ENCODE measurements around the gene ICA1.
A peak's percentile ranks its signal among the peaks of the same experiment; 100 is the strongest.
"Not testable (repeated sequence)": the region's sequence is repeated elsewhere in the genome, so short reads cannot be mapped to it uniquely, and the experiment has no call there.

Gene ICA1

DNA sequence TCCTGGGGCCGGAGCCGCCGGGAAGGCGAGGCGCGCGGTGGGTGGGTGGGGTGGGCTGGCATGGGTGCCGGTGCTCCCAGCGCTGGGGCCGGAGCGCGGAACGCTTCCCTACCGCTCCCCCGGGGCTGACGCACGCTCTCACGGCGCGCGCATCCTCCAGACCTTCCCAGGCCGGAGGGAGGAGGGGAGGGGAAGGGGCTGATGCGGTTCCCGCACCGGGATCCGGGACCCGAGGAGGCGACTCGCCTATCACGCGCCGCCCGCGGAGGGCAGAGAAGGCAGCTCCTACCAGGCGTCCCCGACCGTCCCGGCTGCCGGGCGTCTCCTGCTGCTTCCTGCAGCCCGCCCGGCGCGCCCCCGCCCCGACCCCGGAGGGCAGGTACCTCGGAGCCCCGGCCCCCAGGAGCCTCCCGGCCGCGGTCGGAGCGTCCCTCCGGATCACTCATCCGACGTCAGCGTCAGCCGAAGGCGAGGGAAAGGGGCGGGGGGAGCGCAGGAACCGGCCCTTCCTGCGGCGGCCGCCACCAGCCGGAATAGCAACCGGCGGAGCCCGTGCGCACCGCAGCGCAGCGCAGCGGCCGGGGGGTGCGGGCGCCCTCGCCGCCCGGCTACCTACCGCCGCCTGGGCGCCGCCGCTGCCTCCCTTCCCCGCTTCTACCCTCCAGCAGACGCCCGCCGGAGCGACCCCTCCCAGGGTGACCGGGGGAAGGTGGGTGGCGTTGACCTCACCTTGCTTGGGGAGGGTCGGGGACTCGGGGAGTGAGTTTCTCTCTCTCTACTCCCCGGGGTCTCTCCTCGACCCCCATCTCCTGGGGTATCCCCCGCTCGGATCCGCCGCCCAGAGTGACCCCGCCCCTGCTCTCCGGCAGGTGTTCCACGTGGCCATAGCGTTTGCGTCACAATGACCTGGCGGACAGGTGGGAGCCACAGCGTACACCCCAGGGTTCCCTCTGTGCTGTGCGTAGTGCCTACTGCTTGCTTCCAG, at the start of gene ICA1:
Gene ICA1, minus strand, starts transcription at position 457 of the 985 bp plus-strand sequence. CDS start 26,241 bp downstream, outside the sequence.
- peak; percentile 91 for DNase-seq

DNA sequence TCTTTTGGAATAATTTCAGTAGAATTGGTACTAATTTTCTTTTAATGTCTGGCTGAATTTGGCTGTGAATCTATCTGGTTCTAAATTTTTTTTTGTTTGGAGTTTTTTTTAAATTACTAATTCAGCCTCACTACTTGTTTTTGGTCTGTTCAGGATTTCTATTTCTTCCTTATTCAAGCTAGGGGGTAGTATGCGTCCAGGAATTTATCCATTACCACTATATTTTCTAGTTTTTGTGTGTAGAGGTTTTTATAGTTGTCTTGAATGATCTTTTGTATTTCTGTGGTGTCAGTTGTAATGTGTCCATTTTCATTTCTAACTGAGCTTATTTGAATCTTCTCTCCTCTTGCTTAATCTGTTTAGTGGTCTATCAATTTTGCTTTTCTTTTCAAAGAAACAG, 48.9 kb upstream of the ICA1 start:
- DNase-seq = no peak

DNA sequence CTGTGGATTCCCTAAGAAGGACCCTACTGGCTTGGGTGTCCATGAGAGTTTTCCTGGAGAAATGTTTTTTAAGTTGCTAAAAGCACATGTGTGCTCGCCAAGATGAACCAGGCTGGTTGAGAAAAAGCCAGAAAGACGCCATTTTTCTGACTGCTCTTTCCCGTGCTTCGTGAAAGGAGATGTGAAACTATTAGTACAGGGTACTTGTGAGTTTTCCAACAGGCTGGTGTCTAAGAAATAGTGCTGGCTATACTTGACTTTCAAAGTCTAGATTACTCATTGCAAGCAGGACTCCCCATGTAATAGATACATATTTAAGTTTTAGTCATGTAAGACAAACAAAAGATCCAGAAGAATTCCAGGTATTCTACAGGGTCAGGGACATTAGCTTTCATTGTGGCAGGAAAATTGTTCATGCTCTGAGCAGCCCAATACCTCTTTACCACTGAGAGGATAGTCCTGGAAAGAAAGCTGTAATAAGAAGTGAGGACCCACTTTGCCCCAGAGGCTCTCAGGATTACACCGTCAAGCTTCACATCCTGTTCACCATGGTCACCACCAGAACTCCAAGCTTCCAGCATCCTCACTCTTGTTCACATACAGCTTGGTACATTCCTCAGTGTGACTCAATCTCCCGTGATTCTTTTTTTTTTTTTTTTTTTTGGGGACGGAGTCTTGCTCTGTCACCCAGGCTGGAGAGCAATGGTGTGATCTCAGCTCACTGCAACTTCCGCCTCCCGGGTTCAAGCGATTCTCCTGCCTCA, 43.8 kb upstream of the ICA1 start:
- DNase-seq = no peak

DNA sequence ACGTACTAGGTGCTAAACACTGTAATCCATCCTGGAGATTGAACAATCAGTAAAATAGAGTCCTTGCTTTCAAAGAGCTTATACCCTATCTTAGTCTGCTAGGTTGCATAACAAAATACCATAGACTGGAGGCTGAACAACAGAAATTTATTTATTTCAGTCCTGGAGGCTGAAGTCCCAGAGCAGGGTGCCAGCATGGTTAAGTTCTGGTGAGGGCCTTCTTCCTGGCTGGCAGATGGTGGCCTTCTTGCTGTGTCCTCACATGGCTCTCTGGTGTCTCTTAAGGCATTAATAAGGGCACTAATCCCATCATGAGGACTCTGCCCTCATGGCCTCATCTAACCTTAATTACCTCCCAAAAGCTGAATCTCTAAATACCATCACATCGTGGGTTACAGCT, 43.1 kb upstream of the ICA1 start:
- DNase-seq = no peak

DNA sequence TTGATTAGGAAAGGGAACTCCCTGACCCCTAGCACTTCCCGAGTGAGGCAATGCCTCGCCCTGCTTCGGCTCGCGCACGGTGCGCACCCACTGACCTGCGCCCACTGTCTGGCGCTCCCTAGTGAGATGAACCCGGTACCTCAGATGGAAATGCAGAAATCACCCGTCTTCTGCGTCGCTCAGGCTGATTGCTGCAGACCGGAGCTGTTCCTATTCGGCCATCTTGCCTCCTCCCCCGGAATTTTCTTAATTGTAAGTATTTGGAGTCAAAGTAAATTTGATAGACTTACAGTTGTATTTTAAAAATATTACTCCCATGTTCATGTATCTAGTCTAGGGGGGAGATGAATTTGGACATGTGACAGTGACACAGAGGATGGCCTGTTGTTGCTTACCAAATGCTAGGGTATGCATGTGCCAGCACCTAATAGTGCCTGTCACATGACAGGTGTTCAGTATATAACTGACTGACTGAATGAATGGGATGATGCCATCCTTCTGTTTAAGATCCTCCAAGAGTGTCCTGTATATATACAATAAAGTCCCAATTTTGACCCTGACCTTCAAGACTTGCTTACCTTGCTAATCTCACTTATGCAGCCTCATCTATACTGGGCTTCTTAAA, 42.0 kb upstream of the ICA1 start:
- peak; percentile 60 for DNase-seq

DNA sequence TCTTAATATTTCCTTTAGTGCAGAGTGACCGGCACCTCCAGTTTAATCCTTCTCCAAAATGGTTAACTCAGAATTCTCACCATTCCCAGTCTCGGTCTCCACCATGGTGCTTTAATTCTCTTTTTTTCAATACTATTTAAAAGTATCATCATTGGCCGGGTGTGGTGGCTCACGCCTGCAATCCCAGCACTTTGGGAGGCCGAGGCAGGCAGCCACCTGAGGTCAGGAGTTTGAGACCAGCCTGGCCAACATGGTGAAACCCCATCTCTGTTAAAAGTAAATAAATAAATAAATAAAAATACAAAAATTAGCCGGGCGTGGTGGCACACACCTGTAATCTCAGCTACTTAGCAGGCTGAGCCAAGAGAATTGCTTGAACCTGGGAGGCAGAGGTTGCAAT, 35.1 kb upstream of the ICA1 start:
- DNase-seq = not testable (repeated sequence)

DNA sequence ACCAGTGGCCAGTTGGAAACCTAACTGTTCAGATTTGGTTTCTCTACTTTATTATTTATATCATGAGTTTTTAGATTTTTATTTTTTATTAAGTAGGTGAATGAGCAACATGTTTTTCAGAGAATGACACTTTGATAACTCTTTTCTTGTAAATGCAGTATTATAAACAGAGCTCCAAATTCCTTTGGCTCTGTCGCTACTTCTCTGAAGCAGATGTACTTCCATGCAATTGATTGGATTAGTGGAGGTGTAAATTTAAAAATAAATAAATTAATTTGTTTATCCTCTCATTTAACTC, 34.3 kb upstream of the ICA1 start:
- no peak for DNase-seq

DNA sequence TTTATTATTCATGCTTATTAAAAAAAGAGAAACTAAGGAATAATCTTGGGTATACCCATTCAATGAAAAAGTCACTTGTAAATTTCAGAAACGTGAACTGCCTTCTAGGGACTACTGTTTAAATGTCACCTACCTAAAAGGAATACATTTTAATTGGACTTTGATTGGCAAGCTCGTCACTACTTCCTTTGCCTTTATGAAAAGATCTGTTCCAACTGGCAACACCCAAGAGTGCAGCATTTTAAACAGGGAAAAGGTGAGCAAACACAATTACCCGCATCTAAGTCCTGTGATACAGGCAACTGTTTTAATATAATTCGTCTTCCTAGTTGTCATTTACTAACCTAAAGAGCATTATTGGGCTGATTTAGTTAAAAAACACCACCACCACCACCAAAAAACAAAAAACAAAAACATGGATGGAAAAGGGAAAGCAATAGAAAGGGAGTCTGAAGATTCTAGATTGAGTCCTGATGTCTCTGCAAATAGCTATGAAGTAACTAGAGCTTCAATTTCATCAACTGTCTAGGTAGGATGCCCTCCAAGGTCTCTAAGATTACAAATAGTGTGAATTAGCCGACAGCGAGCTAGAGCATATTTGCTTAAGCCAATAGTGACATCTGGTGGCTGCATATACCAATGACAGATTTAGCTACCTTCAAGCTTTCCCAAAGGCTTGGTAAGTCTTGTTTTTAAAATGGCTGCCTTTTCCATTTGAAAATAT, 33.8 kb upstream of the ICA1 start:
- DNase-seq = peak; percentile 93

DNA sequence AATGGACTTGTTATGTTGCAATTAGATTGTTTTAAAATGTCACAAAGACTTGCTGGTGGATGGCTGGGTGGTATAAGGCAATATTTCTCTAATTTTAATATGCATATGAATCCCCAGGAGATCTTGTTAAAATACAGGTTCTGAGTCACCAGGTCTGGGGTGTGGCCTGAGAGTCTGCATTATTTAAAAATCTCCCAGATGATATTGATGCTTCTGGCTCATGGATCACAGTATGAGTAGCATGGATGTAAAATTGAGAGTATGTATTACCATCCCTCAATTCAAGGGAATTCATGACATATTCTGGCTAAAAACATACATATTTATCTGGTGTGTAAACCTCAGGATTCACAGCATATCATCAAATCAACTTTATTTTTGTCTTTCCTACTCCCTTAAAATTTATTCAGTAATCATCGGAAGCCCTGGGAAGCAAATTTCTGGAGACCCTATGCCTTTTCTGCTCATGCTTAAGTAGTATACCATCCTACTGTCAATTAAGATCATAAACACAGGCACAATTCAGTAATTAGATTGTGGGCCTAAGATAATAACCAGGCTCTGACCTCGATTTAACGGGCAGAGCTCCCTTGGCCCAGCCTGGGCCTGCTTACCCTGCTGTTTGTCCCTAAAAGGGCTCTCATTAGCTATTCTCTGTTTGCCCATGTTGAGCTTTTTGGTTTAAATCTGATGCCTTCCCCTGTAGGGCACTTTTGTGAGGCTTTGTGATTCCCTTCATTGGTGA, 29.6 kb upstream of the ICA1 start:
- no peak for DNase-seq

DNA sequence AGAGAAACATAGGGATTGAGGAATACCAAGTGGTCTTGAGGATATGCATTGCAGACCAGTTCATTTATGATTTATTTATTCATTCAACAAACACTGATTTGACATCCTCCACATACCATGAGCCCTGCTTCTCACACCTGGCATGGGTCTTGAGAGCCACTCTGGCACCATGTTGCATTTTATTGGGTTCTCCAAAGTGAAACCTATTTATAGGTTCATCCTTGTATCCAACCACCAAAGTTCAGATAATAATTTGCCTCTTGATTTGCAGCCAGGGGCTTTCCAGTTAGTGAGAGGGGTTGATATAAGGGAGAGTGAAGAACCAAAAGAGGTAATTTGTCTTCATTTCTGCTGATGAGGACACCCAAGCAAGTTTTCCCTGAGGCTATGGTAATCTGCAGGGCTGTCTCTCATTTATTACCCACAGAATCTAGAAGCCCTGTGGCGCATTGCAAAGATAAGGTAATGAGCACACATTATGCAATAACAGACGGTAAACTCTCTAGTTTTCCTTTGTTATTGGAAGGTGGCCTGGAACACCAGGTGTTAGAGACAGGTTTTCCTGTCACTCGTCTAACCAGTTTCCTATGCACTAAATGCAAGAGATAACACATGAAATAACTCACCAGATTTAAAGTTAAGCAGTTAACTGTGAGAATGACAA, 28.8 kb upstream of the ICA1 start:
- peak; percentile 91 for DNase-seq

DNA sequence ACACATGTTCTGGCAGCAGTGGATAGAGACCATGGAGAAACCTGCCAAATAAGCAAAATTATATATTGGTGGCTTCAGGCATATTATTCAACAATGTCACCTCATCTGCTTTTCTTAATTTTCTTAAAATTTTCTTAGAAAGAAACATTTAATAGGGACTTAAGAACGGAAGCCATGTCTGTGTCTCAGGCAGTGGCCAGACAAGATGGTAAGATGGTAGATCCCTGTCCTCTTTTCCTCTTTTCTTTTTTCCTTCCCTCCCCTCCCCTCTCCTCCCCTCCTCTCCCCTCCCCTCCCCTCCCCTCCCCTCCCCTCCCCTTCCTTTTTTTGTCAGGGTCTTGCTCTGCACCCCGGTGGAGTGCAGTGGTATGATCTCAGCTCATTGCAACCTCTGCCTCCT, 24.2 kb upstream of the ICA1 start:
- no peak for DNase-seq

DNA sequence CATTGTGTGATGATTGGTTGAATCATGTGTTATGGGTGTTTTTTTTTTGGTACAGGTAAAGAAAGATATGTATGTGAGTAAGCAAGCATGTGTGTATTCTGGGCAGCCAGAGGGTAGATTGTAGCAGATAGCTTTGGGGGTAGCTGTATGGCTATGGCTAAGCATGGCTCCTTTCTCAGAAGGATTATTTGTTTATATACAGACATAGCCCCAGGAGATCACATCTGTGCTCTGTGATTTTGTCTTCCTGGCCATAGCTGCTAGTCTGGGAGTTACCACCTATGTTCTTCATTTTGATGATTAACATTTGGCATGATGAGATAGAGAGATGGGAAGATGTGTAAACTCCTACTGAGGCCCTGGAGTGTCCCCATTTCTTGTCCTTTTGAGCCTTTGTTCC, 23.2 kb upstream of the ICA1 start:
- DNase-seq = no peak

DNA sequence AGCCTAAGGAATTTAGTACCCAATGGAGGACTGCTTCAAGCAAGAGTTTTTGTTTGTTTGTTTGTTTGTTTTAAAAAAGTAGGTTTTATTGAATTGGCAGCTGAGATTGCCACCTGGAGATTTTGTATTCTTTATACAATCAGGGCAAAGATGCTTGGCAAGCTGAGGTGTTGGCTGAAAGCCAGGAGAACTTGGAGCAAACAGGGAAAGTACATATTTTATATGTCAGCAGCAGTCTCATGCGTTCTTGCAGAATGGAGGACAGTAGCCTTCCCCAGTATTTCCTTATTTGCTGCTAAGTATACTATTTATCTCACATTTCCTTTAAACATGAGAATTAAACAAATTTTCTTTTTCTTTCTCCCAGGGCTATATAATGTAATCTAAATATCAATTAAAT, 22.6 kb upstream of the ICA1 start:
- no peak for DNase-seq

DNA sequence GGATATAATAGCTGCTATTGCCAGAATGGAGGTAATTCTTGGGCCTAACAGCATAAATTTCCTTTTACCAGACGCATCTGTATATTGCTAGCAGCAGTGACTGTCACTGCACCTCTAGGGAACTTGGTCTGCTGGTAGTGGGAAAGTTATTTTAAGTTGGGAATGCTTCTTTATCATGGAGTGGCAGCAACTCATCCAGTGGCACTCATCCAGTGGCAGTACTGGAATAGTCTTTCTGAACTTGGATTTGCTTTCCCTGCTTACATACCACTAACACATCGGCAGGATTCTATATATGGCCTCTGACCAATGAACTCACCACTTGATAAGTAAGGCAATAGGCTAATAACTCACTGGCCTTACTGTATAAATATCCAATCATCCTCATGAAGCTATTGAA, 22.0 kb upstream of the ICA1 start:
- no peak for DNase-seq

DNA sequence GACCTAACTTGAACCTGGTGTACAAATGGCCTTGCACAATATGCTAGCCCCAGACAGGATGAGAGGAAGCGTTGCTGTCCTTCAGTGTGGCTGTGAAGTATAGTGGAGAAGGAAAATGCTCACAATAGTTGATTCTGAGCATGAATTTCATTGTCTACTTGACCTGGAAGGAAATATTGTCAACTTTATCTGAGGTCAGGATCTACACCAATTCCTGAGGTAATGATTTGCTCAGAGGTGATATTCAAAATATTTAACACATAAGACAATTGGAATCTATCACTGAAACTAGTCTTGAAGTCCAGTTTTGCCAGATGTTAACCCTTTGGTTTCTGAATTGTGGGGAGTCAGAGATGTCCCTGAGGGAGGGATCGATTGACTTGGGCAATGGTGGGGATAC, 20.9 kb upstream of the ICA1 start:
- DNase-seq = no peak

DNA sequence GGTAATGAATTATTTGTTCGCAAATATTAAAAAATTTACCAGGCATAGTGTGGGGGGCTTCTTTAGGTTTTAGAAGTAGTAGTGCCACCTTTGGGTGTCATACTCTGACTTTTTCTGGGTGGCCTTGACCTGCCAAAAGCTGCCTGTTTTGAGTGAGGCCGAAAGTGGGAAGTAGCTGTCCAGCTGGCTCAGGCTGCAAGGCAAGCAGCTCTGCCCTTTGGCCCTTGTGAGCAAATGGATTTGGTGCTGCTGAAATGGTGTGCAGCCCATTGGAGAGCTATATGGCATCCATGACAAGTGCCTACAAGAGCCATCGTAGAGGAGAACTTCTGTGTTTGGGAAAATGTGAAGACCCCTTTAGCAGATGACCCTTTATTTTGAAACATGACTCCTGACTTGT, 20.2 kb upstream of the ICA1 start:
- DNase-seq = no peak

DNA sequence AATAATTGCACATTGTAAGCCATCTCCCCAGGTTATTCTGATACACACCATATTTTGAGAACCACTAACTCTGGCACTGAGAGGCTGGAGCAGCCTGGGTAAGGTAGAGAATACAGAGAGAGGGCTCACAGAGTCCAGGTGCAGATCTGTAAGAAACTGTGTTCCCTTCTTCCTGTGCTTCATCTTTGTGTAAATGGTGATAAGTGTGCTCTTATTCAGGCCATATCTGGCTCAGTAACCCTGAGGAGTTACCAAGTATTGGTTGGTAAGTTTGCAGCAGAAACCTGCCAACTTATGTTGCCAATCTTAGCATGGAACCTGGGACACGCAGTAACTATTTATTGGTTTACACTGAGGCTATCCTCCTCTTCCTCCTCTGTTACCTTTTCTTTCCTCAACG, 16.2 kb upstream of the ICA1 start:
- no peak for DNase-seq

DNA sequence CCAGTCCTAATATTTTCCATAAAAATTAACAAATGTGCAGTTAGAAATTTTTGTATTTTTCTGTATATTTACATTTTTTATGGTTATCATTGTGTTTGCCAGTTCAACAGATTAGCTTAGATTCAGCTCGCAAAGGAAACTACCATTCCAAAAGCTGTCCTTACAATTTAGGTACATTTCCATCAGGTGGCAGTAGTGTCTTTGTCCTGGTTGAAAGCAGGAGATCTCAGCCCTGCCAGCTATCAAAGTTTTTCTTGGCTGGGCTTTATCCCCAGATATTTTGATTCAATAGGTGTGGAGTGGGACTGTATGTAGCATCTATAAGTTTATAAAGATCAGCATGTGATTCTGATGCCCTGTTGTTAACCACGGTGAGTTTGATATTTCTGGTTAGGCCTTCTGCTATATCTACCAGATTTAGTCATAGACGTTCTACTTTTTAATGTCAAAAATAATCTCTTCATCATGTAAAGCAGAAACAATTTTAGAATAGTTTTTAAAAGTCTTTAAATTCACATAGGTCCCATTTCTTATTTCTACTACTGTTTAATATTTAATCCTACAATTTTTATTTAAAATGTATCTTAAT, 15.5 kb upstream of the ICA1 start:
- DNase-seq = no peak

DNA sequence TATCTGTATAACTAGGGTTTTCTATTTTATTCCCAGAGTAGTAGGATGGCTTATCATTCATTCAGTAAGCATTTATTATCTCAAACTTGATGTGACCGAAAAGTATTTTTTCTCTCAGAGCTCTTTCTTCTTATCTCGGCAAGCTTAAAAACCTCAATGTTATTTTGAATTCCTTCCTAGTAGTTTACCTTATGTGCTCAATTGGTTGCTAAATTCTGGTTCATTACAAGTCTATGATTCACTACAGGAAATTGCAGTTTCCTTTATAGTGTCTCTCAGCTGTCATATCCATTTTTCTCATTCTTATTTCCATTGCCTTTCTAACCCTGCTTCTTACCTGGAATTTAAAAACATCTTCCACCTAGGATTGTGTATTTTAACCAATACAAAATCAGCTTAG, 12.6 kb upstream of the ICA1 start:
- no peak for DNase-seq

DNA sequence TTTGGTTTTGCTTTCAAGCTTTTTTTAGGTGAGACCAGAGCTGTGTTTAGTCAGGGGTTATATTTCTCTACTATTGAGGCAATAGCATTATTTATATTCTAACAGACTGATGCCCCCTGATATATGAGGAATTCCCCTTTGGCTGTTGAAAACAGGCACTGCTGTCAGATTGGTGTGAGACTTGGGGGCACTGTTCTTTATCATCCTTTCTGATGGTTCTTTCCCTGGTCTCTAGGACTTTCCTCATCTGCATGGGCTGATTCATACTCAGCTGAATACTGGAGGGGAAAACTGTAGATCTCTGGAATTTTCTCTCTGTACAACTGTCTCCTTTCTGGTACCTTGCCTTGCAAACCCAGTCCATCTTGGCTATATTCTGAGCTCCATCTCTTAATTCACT, 10.0 kb upstream of the ICA1 start:
- no peak for DNase-seq

DNA sequence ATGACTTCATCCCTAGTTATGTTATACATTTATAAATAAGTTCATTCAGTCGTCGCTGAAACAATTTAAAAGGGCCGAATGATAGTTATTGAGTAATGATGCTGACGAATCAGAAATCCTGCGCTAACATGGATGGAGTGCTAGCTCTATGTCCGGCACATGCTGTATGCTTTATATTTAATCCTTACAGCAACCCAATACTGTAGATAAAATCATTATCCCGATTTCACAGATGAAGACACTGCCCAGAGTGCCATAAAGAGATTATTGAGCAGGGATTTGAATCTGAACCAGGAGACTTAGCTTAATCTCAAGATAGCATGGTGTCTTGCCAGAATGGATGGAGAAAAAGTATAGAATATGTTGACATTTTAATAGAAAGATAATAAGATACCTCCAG, 1.1 kb upstream of the ICA1 start:
- DNase-seq = peak; percentile 61

All from NCI-H510A treated with DMSO at 0.1 percent for 48 hours (cell line).